WTC11 (cell line): ENCODE data around the gene SLC66A2.

ENCODE experiments used
- IRF2 ChIP-seq: sonication (generic); formaldehyde crosslinking; IDR thresholded peaks from 2 replicates; pipeline ENCODE4 v1.8.0; 2022; ENCODE audit warnings: low read depth, missing genetic modification reagents, borderline replicate concordance
- TP53 ChIP-seq: sonication (generic); formaldehyde crosslinking; IDR thresholded peaks from 2 replicates; pipeline ENCODE4 v1.8.1; 2023; ENCODE audit warnings: mild to moderate bottlenecking, missing genetic modification reagents
- USF2 ChIP-seq: sonication (generic); formaldehyde crosslinking; IDR thresholded peaks from 2 replicates; pipeline ENCODE4 v1.8.1; 2023; ENCODE audit warnings: mild to moderate bottlenecking, missing genetic modification reagents, moderate library complexity

- TF ChIP-seq TP53 (no peak), USF2 (no peak), IRF2 (CRISPR knock-in tag) (no peak)
Measured at GRCh38 chr18:79902640-79903039, 48.8 kb downstream of the SLC66A2 start.
